Measurements from ENCODE around the gene SAA2.

DNA sequence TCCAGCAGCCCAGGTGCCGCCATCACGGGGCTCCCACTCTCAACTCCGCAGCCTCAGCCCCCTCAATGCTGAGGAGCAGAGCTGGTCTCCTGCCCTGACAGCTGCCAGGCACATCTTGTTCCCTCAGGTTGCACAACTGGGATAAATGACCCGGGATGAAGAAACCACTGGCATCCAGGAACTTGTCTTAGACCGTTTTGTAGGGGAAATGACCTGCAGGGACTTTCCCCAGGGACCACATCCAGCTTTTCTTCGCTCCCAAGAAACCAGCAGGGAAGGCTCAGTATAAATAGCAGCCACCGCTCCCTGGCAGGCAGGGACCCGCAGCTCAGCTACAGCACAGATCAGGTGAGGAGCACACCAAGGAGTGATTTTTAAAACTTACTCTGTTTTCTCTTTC is 17.5 kb upstream of the SAA2 start, which contains the start of gene SAA1:
- TF ChIP-seq, protein P1, sequence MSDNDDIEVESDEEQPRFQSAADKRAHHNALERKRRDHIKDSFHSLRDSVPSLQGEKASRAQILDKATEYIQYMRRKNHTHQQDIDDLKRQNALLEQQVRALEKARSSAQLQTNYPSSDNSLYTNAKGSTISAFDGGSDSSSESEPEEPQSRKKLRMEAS (IDR thresholded peaks at IDR 0.05; ENCODE audit: low read depth, low read length), result no peak
- no peak for TF ChIP-seq POLR2A (IDR thresholded peaks at IDR 0.05; ENCODE audit: extremely low read depth, insufficient read length)
- TF ChIP-seq, protein P2, sequence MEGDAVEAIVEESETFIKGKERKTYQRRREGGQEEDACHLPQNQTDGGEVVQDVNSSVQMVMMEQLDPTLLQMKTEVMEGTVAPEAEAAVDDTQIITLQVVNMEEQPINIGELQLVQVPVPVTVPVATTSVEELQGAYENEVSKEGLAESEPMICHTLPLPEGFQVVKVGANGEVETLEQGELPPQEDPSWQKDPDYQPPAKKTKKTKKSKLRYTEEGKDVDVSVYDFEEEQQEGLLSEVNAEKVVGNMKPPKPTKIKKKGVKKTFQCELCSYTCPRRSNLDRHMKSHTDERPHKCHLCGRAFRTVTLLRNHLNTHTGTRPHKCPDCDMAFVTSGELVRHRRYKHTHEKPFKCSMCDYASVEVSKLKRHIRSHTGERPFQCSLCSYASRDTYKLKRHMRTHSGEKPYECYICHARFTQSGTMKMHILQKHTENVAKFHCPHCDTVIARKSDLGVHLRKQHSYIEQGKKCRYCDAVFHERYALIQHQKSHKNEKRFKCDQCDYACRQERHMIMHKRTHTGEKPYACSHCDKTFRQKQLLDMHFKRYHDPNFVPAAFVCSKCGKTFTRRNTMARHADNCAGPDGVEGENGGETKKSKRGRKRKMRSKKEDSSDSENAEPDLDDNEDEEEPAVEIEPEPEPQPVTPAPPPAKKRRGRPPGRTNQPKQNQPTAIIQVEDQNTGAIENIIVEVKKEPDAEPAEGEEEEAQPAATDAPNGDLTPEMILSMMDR (IDR thresholded peaks at IDR 0.05; ENCODE audit: low read depth, low read length), result no peak

Data from NB4 (cell line).